Measurements from ENCODE around the gene PLAU.
"Not testable (repeated sequence)": the region's sequence is repeated elsewhere in the genome, so short reads cannot be mapped to it uniquely, and the experiment has no call there.

Gene PLAU

GRCh38 chr10:73941300-73941699 is 30.4 kb downstream of the PLAU start:
- no peak for DNase-seq (ENCODE audit: low read depth, low spot score)
- peak overlapping the region; percentile 3 for H3K27ac ChIP-seq

GRCh38 chr10:73944356-73945100 is 33.6 kb downstream of the PLAU start:
- H3K27ac ChIP-seq = no peak overlapping the region
- DNase-seq (ENCODE audit: low read depth, low spot score) = no peak

GRCh38 chr10:73946253-73947145 is 35.6 kb downstream of the PLAU start:
- no peak overlapping the region for H3K27ac ChIP-seq
- no peak for DNase-seq (ENCODE audit: low read depth, low spot score)

GRCh38 chr10:73948947-73949633 is 38.2 kb downstream of the PLAU start:
- H3K27ac ChIP-seq = no peak overlapping the region
- no peak for DNase-seq (ENCODE audit: low read depth, low spot score)

GRCh38 chr10:73950155-73950948 is 39.4 kb downstream of the PLAU start:
- DNase-seq (ENCODE audit: low read depth, low spot score) = no peak
- H3K27ac ChIP-seq = no peak overlapping the region

GRCh38 chr10:73953665-73954064 is 42.7 kb downstream of the PLAU start:
- no peak for DNase-seq (ENCODE audit: low read depth, low spot score)
- no peak overlapping the region for H3K27ac ChIP-seq

- DNase-seq (ENCODE audit: low read depth, low spot score) = no peak
- H3K27ac ChIP-seq = no peak overlapping the region
Observed at GRCh38 chr10:73954737-73955136, 43.8 kb downstream of the PLAU start.

GRCh38 chr10:73955719-73956118 is 44.8 kb downstream of the PLAU start:
- no peak overlapping the region for H3K27ac ChIP-seq
- no peak for DNase-seq (ENCODE audit: low read depth, low spot score)

- no peak for DNase-seq (ENCODE audit: low read depth, low spot score)
- H3K27ac ChIP-seq = peak overlapping the region; percentile 9
Observed at GRCh38 chr10:73956476-73957359, 45.8 kb downstream of the PLAU start.

- no peak for DNase-seq (ENCODE audit: low read depth, low spot score)
- no peak overlapping the region for H3K27ac ChIP-seq
Observed at GRCh38 chr10:73959484-73960243, 48.7 kb downstream of the PLAU start.

- no peak for DNase-seq (ENCODE audit: low read depth, low spot score)
- H3K27ac ChIP-seq = no peak overlapping the region
Observed at GRCh38 chr10:73962386-73962785, 51.5 kb downstream of the PLAU start.

- DNase-seq (ENCODE audit: low read depth, low spot score); H3K27ac ChIP-seq: not testable (repeated sequence)
Observed at GRCh38 chr10:73963533-73963932, 52.6 kb downstream of the PLAU start.

GRCh38 chr10:73964743-73965142 is 53.8 kb downstream of the PLAU start:
- peak overlapping the region; percentile 83 for H3K27ac ChIP-seq
- no peak for DNase-seq (ENCODE audit: low read depth, low spot score)

- DNase-seq (ENCODE audit: low read depth, low spot score) = not testable (repeated sequence)
- H3K27ac ChIP-seq = peak overlapping the region; percentile 83
Observed at GRCh38 chr10:73965267-73965889, 54.4 kb downstream of the PLAU start.

- peak; percentile 22 for DNase-seq (ENCODE audit: low read depth, low spot score)
- peak overlapping the region; percentile 83 for H3K27ac ChIP-seq
Observed at GRCh38 chr10:73965890-73966768, 55.2 kb downstream of the PLAU start.

- DNase-seq (ENCODE audit: low read depth, low spot score) = no peak
- H3K27ac ChIP-seq = peak overlapping the region; percentile 83
Observed at GRCh38 chr10:73967022-73967429, 56.1 kb downstream of the PLAU start.
